Measurements from ENCODE around the gene FCHSD2. TPM values are rescaled to one million over a fixed set of nuclear protein-coding genes. Genes with fewer than 3 reads are reported as not detected.
A peak's percentile ranks its signal among the peaks of the same experiment; 100 is the strongest.

The FCHSD2 gene
- total RNA-seq, 6 donors from 2014 or later: 22.5 to 55.6 (median 42.7) TPM

DNA sequence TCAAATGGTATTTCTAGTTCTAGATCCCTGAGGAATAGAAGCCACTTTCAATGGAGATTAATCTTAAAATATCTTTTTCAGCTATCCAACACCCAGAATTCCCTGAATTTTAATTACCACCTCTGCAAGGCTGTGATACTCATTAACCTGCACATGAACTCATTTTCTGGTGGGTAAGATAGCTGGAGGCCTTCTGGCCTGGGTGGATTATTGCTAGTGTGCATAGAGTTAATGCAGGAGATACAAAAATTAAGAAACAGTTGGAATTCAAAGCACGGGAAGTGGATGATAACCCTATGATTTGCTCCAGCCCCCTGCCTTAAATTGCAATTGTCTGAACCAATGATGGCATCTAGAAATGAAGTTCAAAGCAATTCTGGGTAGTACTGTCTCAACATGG lies 212.9 kb downstream of the FCHSD2 start:
- H3K4me3 ChIP-seq: no peak overlapping the region
- no peaks in the 10 kb centered on the region for H3K27me3 ChIP-seq
- 54 to 83% methylated on average over 1 of the region's 1 CpG for WGBS, 2 donors
- ATAC-seq (ENCODE audit: low FRiP score in 2 of 2) (no peak), DNase-seq (no peak)
- TF ChIP-seq EP300 (IDR thresholded peaks at IDR 0.05) (no peak), POLR2A (IDR thresholded peaks at IDR 0.05) (no peak), POLR2AphosphoS5 (IDR thresholded peaks at IDR 0.05) (no peak)
- TF ChIP-seq, protein P1, sequence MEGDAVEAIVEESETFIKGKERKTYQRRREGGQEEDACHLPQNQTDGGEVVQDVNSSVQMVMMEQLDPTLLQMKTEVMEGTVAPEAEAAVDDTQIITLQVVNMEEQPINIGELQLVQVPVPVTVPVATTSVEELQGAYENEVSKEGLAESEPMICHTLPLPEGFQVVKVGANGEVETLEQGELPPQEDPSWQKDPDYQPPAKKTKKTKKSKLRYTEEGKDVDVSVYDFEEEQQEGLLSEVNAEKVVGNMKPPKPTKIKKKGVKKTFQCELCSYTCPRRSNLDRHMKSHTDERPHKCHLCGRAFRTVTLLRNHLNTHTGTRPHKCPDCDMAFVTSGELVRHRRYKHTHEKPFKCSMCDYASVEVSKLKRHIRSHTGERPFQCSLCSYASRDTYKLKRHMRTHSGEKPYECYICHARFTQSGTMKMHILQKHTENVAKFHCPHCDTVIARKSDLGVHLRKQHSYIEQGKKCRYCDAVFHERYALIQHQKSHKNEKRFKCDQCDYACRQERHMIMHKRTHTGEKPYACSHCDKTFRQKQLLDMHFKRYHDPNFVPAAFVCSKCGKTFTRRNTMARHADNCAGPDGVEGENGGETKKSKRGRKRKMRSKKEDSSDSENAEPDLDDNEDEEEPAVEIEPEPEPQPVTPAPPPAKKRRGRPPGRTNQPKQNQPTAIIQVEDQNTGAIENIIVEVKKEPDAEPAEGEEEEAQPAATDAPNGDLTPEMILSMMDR (IDR thresholded peaks at IDR 0.05): no peak
- no peak overlapping the region for H3K27ac ChIP-seq
- peaks cover 3 to 11% (median 7%) of the 10 kb centered on the region in 4 donors for H3K4me1 ChIP-seq
- H3K9me3 ChIP-seq: no peaks in the 10 kb centered on the region
- H3K36me3 ChIP-seq: no peaks in the 10 kb centered on the region

DNA sequence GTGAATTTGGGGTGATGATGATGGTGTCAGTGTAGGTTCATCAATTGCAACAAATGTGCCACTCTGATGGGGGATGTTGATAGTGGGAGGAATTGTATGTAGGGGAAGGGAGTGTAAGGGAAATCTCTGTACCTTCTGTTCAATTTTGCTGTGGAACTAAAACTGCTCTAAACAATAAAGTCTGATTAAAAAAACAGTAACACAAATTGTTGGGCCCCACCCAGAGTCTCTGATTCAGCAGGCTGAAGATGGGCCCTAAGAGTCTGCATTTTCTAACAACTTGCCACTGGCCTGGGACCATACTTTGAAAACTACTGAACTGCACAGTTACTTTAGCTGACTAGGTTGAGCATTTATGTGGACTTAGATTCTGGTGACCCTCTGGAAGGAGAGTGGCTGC lies 214.7 kb downstream of the FCHSD2 start:
- H3K27ac ChIP-seq: no peak overlapping the region
- H3K27me3 ChIP-seq: no peaks in the 10 kb centered on the region
- no peak overlapping the region for H3K4me3 ChIP-seq
- no peak for DNase-seq
- H3K9me3 ChIP-seq: no peaks in the 10 kb centered on the region
- no peak for ATAC-seq (ENCODE audit: low FRiP score in 2 of 2)
- peaks cover 3 to 15% (median 7%) of the 10 kb centered on the region in 4 donors for H3K4me1 ChIP-seq
- TF ChIP-seq POLR2AphosphoS5 (IDR thresholded peaks at IDR 0.05) (no peak), POLR2A (IDR thresholded peaks at IDR 0.05) (no peak), EP300 (IDR thresholded peaks at IDR 0.05) (no peak)
- TF ChIP-seq, protein P1 (IDR thresholded peaks at IDR 0.05): no peak
- no peaks in the 10 kb centered on the region for H3K36me3 ChIP-seq

DNA sequence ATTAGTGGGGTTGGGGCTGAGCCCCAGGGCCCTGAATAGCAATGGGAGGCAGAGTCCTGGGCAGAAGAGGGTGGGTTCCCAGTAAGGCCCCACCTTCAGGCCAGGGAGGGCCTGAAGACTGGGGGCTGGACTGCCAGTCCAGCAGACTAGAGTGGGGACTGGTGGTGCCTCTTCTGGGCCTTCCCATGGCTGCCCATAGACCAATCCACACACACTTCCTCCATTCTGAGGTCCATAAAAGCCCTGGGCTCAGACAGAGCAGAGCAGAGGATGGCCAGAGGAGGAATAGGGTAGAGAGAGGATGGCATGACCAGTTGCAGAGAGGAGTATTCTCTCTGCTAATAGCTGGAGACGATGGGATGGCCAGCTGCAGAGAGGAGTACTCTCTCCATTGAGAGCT lies 216.0 kb downstream of the FCHSD2 start:
- Histone ChIP-seq H3K4me1 (peaks cover 4 to 15% (median 9%) of the 10 kb centered on the region in 4 donors), H3K27me3 (no peaks in the 10 kb centered on the region), H3K4me3 (no peak overlapping the region), H3K9me3 (no peaks in the 10 kb centered on the region), H3K27ac (peak overlapping the region in 1 of 4 donors; percentile 53), H3K36me3 (peaks cover 0 to 2% (median 0%) of the 10 kb centered on the region in 4 donors)
- ATAC-seq (ENCODE audit: low FRiP score in 2 of 2) (no peak), DNase-seq (no peak)
- 93 to 100% methylated on average over 1 of the region's 1 CpG for WGBS, 2 donors
- TF ChIP-seq POLR2AphosphoS5 (IDR thresholded peaks at IDR 0.05) (no peak), EP300 (IDR thresholded peaks at IDR 0.05) (no peak), POLR2A (IDR thresholded peaks at IDR 0.05) (no peak)
- TF ChIP-seq, protein P1 (IDR thresholded peaks at IDR 0.05): no peak

DNA sequence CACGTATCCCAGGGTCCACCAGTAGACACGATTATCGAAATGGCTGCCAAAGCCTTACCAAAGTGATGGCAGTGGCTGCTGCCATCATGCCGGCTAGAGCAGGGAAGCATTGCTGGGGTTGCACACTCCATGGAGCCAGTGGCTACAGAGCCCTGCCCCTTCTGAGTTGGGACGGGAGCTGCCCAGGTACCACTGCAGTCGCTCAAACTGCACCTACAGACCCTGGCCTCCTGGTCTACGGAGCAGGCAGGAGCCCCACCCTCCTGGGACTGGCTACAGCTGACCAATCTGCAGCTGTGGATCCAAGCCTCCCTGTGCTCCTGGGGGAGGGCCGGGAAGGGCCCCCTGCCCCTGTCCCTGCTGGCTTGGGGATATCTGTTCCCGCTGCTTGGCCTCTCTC lies 216.5 kb downstream of the FCHSD2 start:
- no peaks in the 10 kb centered on the region for H3K9me3 ChIP-seq
- H3K36me3 ChIP-seq: peaks cover 0 to 2% (median 0%) of the 10 kb centered on the region in 4 donors
- H3K27me3 ChIP-seq: no peaks in the 10 kb centered on the region
- peak overlapping the region in 1 of 4 donors; percentile 53 for H3K27ac ChIP-seq
- H3K4me1 ChIP-seq: peaks cover 7 to 15% (median 11%) of the 10 kb centered on the region in 4 donors
- peak in 1 of 2 donors; percentile 48 for DNase-seq
- ATAC-seq (ENCODE audit: low FRiP score in 2 of 2): peak in 1 of 2 donors; percentile 49
- no peak overlapping the region for H3K4me3 ChIP-seq
- 95 to 96% methylated on average over 7 to 9 of the region's 9 CpGs for WGBS, 2 donors
- no peak for TF ChIP-seq POLR2AphosphoS5 (IDR thresholded peaks at IDR 0.05)
- no peak for TF ChIP-seq EP300 (IDR thresholded peaks at IDR 0.05)
- no peak for TF ChIP-seq POLR2A (IDR thresholded peaks at IDR 0.05)
- TF ChIP-seq, protein P1 (IDR thresholded peaks at IDR 0.05): no peak

DNA sequence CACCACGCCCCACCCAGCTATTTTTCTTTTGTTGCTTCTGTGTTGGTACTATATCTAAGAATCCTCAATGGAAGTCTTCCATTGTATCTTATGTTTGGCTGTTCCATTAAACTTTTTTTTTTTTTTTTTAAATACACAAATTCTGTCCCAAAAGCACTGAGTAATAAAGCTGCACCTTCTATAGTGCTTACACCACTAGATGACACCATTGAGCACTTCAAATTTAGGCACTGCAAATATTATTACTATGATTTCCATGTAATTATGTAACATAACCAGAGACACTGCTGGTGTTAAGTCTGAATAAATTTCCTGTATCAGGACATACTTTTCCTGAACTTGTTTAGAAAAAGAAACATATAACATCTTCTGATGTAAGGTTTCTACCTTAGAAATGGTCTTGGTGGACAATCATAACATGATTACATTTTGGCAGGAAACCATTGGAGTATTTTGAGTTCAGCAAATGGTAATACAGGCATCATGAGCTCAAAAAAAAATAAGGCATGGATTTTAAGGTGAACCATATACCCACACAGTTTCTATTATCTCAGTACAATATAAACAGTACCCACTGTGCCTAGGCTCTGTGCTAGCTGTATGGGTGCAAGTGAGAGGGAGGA lies 217.4 kb downstream of the FCHSD2 start:
- DNase-seq (no peak), ATAC-seq (ENCODE audit: low FRiP score in 2 of 2) (peak in 1 of 2 donors; percentile 73)
- H3K4me3 ChIP-seq: no peak overlapping the region
- H3K27ac ChIP-seq: no peak overlapping the region
- 92 to 100% methylated on average over 1 of the region's 1 CpG for WGBS, 2 donors
- H3K4me1 ChIP-seq: peaks cover 7 to 15% (median 11%) of the 10 kb centered on the region in 4 donors
- peaks cover 0 to 2% (median 0%) of the 10 kb centered on the region in 4 donors for H3K36me3 ChIP-seq
- TF ChIP-seq, protein P1 (IDR thresholded peaks at IDR 0.05): peak in 5 of 6 experiments; percentile 30 to 61 (median 42)
- TF ChIP-seq POLR2A (IDR thresholded peaks at IDR 0.05): no peak
- no peaks in the 10 kb centered on the region for H3K27me3 ChIP-seq
- no peaks in the 10 kb centered on the region for H3K9me3 ChIP-seq

All from upper lobe of left lung (tissue), 6 donors.